Measurements from ENCODE around the gene CEP162. TPM values are rescaled to one million over a fixed set of nuclear protein-coding genes. Genes with fewer than 3 reads are reported as not detected.
A peak's percentile ranks its signal among the peaks of the same experiment; 100 is the strongest.
"Not testable (repeated sequence)": the region's sequence is repeated elsewhere in the genome, so short reads cannot be mapped to it uniquely, and the experiment has no call there.

The CEP162 gene, protein sequence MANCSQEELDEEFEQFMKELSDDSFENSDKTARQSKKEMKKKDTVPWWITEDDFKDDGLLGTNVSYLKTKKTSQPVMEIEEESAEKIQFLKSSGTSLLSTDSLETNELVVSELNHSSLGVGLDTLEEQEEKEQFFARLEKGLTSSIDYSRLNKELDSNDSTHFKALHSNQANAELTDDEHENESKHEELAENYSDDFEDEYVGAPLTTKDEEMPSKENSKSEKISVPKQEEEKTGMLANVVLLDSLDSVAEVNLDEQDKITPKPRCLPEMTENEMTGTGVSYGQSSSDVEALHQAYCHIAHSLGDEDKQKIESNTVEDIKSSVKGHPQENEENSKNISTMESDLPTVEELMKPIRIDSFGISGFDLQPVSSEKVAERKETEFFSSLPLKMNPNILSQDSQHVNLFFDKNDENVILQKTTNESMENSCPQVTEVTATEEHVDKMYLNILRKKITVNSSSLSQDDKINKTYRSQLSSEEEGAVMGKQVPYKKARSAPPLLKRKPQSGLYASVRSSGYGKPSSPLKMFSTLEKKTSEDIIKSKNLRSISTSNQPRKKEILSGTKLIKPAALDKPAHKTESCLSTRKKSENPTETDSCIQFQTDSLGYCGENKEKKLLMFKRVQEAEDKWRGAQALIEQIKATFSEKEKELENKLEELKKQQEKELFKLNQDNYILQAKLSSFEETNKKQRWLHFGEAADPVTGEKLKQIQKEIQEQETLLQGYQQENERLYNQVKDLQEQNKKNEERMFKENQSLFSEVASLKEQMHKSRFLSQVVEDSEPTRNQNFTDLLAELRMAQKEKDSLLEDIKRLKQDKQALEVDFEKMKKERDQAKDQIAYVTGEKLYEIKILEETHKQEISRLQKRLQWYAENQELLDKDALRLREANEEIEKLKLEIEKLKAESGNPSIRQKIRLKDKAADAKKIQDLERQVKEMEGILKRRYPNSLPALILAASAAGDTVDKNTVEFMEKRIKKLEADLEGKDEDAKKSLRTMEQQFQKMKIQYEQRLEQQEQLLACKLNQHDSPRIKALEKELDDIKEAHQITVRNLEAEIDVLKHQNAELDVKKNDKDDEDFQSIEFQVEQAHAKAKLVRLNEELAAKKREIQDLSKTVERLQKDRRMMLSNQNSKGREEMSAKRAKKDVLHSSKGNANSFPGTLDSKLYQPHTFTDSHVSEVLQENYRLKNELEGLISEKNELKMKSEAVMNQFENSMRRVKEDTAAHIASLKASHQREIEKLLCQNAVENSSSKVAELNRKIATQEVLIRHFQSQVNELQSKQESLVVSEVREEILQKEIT (N-terminal part only)
- polyA plus RNA-seq (ENCODE audit: insufficient read length in 10 of 10), result 1 to 10 TPM; 5.1 to 8.5 (median 7.1) TPM
- long read RNA-seq, donor 1, result 0 reads
- long read RNA-seq, donor 2, result 0 reads
- long read RNA-seq, donor 3, result 0 reads
- long read RNA-seq, donor 4, result 0 reads
- long read RNA-seq, donor 5, result 0 reads
- long read RNA-seq, donor 6, result 0 reads
- long read RNA-seq, donor 7, result 0 reads
- long read RNA-seq, donor 8, result 0 reads
- long read RNA-seq, donor 9, result 0 reads

DNA sequence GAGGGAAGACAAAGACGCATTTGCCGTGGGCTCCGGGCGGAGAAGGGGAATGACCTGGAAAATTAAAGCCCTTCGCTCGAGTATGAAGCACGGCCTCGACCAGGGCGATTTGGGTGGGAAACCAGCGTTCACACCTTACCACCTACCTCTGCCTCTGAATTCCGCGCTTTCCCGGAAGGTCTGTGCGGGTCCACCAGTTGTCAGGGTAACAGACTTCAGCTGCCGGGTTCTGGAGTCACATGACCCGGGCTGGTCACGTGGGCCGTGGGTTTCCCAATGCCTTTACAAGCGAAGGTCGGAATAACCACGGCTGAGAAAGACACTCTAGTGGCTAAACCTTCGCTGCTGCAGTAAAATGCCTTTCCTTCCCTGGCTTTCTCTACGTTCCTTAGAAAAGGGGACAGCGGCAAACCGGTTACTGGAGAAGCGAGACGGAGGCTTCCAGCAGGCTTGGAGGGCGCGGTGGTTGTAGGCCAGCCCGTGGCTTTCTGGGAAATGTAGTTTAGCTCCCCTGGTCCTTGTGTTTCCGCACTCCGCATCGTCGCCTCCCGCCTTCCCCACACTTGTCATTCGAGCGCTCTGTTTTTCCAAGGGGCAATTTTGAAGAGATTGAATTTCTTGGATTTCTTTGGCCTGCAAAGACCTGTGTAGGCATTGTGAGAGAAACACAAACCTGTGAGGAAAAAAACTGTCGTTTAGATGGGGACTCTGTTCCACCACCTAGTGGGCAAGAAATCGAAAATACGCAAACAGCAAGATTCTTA, at the start of gene CEP162:
TSS of gene CEP162 (minus strand) at position 210 of the 764 bp plus-strand sequence. CDS start 1,250 bp downstream, outside the sequence.
- peak; percentile 90 to 99 (median 95) for DNase-seq

DNA sequence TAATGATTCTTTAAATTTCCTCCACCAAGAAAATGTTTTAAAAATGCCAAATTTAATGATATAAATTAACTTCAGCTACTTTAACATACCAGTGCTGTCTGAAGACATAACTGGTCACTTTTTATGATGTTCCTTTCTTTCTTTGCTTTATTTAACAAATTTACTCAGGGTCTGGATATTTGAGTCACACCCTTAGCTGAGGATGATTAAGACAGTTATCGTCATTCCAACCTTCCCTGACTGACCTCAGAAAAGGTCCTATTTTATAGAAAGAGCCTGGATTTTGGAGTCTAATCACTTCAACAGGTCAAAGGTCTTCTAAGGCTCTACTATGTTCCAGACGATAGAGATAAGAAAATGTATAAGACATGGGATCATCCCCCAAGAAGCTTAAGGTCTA, 47.4 kb upstream of the CEP162 start:
- DNase-seq, result no peak

DNA sequence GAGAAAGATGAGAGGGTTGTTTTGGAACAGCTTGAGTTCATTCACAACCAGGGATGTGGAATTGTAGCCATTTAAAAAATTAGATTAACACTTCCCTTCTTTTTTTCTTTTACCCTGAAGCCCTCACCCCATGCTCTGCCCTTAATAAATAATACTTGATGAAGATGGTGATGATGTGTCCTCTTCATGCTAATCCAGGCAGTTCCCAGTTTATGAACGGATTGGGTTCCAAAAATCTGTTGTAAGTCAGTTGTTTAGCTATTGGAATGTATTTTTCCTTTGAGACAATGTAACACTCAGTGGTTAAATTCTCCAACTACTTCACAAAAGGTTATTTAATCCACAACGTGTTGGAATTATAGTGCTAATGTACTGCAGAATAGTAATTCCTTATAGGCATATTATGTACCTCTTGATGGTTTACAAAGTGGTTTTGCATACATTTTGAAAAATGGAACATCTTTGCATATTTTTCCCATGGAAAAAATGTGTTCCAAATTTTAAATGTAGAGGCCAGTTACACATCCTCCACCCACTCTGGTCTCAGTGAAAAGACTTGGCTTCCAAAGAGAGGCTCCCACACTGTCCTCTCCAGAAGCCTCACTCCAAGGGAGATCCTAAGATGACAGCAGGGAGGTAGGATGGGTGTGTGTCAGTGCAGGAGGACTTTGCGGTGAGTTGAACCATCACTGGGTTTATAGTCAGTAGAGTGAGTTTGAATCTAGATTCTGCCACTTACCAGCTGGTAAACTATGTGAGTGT, 45.8 kb upstream of the CEP162 start:
- peak; percentile 48 to 84 (median 67) for DNase-seq

DNA sequence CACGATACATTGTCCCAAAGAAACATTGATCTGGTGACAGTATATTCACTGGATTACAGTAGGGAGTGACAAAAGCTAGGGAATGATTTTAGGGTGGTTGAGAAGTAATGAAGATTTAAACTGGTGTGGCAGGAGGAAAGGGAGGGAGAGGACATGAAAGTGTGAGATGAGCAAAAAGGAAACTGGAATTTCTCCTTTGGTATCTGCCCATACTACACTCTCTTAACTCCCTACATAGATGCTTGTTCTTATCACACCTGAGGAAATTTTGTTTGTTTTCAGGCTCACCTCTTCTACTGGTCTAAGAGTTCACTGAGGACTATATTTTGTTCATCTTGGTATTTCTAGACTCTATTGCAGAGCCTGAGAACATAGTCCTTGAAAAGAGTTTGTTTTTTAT, 44.9 kb upstream of the CEP162 start:
- no peak for DNase-seq

DNA sequence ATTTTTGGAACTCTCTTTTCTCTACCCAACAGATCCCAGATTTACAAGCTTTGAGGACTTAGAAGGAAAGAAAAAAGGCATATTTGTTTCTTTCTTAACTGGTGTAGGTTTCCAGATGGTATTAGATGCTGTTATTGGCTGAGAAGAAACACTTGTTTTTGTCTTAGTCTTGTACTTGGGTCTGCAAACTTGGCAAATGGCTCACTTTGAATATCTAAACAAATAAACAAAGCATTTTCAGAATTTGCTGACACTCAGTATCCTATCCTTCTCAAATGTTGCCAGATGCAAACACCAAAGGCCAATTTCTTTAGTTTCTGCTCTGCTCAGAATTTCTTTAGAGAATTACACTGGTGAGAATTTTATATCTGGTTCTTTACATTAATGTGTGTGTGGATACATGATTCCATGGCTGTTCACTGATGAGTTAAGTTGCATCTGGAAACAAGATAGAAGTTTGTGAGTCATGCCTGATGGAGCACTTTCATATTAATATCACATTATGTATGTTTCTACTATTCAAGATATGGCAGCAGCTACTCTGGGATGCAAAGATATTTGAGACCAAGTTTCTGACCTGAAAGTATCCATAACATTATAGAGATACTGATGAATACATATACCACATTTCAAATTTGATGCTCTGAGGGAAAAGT, 43.7 kb upstream of the CEP162 start:
- no peak for DNase-seq

DNA sequence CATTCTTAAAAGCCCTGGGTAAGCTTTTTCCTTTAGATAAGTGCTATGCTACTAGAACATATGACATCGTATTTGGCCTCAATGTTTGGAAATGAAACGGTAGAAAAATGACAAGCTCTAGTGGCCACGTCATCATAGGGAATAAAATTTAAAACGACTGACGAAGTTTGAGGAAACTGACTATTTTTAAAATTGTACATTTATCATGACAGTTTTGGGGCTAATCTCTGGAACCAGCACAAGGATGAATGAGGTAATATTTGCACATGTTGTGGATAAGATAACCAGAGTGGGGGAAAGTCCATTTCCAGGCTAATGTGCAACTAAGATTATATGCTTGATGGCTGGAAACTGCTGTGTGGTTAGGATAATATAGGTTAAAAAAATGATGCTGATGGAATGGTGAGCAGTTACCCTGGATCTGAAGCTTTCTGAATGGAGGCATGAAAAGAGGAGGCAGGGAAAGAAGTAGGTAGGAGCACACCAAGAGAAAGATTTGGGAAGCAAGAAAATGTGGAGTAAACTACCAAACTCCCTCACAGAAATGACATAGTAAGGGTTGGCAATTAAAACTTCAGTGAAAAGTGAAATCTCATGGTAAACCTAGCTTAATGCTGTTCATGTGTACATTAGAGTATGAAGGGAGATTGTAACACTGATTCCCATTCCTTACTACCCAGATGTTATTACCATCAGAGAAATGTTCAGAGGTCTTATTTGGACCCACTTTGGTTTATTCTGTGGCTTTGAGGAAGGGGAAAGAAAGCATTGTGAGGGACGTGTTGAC, 42.7 kb upstream of the CEP162 start:
- peak in 2 of 3 donors; percentile 36 to 44 for DNase-seq

DNA sequence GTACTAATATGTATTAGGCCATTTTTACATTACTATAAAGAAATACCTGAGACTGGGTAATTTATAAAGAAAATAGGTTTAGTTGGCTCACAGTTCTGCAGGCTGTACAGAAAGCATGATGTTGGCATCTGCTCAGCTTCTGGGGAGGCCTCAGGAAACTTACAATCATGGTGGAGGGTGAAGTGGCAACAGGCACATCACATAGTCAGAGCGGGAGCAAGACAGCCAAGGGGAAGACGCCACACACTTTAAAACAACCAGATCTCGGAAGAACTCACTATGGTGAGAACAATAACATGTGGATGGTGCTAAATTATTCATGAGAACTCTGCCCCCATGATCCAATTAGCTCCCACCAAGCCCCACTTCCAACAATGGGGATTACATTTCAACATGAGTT, 41.3 kb upstream of the CEP162 start:
- DNase-seq, result no peak

DNA sequence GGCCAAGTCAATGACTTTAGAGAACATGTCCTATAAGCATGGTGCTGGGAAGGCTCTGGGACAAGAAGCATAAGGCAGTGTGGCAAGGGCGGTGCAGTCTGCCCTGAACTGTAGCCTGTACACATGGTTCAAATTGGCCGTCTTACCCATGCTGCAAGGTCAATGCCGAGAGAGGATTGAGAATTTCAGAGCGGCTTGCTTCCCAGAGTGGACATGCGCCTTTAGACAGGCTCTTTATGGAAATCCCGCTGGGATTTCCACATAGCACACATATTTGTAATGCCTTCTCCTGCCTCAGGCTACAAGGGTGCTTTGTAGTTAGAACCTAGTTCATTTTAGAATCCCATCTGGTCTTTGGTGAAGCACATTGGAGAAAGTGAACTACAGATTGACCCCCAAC, 36.1 kb upstream of the CEP162 start:
- no peak for DNase-seq

DNA sequence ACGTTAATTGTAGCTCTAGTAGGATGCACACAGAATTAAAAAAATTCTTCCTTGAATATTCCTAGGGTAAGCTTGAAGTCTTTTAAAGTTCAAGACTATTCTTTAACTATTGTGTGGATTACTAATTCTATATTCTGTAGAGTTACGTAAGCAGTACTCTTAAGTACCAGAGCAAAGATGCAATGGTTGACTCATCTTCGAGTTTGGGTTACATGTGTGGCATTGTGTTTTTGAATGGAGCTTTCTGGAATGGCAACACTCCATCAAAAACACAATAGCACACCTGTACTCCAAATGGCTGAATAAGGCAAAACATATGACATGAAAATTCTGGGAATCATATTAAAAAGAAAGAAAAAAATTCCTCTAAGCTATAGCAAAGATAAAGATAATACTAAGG, 33.5 kb upstream of the CEP162 start:
- DNase-seq, result no peak

DNA sequence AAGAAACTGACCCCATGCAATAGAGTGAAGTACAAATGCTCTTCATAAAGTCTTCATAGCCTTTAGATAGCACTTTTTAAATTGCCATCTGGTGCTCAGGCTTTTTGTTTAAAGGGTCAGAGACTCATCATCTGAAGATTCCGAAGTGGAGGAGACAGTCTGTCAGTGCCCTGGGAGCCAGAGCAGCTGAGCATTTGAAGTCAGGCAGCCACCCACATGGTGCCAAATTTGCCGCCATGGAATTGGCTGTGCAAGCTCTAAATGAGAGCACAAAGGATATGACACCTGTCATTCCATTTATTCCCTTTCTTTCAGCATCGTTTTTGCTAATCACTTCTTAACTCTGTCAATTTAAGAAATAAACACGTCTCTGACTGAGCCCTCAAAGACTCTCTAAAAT, 32.8 kb upstream of the CEP162 start:
- no peak for DNase-seq

DNA sequence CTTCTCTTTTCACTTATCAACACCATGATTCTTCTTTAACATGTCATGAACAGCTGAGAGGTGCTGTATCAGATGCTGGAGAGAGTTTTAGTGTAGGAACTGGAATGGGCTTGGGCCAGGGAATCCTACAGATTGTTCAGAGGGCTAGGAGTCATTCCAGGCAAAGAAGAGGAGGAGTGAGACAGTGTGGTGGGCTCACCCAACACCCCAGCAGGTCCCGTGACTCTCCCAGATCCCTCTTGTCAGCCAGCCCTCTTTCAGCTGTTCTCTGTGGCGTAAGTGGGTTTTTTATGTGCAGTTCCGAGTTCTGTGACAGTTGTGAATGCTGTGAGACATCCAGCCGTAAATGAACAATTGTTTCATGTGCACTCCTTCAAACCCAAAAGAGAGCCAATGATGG, 31.4 kb upstream of the CEP162 start:
- no peak for DNase-seq

DNA sequence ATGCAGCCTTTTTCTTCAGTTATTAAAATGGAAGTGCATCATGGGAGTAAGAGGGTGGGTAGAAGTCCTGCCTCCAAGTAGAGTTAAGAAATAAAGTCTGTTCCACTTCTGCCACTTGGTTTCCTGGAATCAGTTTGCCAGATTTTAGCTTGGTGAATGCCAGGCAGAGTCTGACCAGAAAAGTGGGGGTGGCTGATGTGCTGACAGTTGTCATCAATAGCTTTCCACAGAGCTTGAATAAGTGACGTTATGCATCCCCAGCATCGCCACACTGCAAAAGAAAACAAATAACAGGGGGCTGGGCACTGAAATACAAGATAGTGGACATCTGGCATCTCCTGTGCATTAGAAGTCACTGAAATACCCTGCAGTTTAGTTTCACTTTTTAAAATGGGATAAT, 30.8 kb upstream of the CEP162 start:
- no peak for DNase-seq

DNA sequence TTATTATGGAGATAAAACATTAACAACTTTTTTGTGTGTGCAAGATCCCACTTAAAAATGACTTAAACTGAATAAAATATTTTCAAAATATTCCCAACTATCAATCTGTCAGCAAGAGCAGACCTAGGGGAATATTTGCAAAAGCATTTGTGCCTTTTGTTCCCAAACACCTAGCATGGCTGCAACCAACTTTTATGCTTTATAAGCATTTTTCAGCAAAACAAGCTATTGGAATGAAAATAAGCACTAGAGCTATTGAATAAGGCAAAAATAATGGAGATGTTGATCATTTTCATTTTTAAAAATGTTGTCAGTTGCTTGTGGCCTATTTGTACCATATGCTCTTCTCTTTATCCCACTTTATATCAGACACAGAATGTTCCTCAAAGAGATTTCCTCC, 28.2 kb upstream of the CEP162 start:
- no peak for DNase-seq

DNA sequence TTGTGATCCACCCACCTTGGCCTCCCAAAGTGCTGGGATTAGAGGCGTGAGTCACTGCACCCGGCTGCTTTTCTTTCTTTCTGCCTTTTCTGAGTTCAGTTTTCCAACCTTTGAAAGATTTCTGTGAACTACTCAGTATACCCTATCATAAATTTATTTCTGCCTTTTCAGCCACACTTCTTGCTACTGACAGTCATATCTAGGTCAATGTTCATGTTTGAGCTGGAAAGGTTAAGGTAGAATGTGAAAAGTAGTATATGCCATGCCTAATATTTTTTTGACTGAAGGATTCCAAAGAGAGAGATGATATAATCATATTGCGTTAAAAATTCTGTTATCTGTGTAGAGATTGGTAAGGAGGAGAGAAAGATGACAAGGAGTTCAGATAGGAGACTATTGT, 25.9 kb upstream of the CEP162 start:
- no peak for DNase-seq

DNA sequence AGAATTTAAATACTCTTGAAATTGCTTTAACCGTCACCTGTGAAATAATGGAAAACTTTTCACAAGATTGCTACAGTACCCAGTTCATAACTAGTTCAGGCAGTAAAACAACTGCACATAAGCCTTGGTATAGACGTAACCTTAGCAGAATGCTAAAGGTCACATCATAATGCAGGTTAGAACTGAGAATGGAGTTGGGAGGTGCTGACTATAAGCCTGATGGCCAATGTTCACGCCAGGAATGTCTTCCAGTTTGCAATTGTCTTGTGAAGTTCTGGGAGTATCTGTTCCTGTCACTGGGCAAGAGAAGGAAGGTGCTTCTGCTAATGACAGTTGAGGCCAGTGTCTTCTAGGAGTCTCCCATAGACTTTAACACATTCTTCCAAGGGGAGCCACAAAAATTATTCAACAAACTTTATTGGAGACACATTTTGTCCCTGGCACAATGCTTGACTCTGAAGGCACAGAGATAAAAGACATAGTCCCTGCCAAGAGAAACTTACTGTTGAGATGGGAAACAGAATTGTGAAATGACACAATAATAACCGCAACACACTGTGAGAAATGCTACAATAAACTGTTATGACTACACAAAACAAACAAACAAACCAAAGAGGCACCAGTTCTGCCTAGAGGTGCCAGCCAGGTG, 24.6 kb upstream of the CEP162 start:
- DNase-seq, result no peak

DNA sequence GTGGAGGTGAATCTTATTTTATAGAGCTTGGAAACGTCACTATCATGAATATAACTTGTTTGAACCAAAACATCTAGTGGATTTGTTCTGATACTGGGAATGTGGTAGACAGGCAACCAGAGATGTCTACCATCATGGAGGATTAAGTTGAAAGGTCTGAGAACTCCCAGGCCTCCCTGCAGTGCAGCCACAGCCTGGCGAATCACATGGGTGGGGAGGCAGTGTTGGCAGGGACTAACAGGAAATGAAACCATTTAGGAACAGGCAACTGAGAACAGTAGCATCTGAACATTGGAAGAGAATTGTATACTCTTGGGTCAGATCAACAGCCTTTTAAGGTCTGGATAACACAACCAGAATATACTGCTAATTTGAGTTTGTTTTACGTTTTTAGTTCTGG, 22.3 kb upstream of the CEP162 start:
- DNase-seq, result no peak

DNA sequence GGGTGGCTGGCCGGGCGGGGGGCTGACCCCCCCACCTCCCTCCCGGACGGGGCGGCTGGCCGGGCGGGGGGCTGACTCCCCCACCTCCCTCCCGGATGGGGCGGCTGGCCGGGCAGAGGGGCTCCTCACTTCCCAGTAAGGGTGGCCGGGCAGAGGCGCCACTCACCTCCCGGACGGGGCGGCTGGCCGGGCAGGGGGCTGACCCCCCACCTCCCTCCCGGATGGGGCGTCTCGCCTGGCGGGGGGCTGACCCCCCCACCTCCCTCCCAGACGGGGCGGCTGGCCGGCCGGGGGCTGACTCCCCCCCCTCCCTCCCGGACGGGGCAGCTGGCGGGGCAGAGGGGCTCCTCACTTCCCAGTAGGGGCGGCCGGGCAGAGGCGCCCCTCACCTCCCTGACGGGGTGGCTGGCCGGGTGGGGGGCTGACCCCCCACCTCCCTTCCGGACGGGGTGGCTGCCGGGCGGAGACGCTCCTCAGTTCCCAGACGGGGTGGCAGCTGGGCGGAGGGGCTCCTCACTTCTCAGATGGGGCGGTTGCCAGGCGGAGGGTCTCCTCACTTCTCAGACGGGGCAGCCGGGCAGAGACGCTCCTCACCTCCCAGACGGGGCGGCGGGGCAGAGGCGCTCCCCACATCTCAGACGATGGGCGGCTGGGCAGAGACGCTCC, 17.1 kb upstream of the CEP162 start:
- not testable (repeated sequence) for DNase-seq
